Prostate gland (tissue), 2 donors: ENCODE results near the gene MCEMP1. TPM values are rescaled to one million over a fixed set of nuclear protein-coding genes. Genes with fewer than 3 reads are reported as not detected.

Source experiments
- DNase-seq: peaks from one replicate; pipeline ENCODE4 v3.0.0-alpha.2; 2019; ENCODE audit warnings: low spot score
- H3K27ac ChIP-seq, 2 donors: fragments of 200-600 bp; sonication (generic); 2 replicates each; pipeline ENCODE4 v1.5.1; 2017 to 2019
- H3K27me3 ChIP-seq: fragments of 200-600 bp; sonication (generic); replicated peaks from 2 replicates; pipeline ENCODE4 v1.5.1; 2019; ENCODE audit not compliant: insufficient read depth
- H3K36me3 ChIP-seq, 2 donors: fragments of 200-600 bp; sonication (generic); 1 replicate in 1 of 2; 2 replicates in 1 of 2; pipeline versions ENCODE4 v1.5.1 to v1.8.1; 2017 to 2019
- H3K4me1 ChIP-seq: fragments of 200-600 bp; sonication (generic); replicated peaks from 2 replicates; pipeline ENCODE4 v1.5.1; 2019
- H3K4me3 ChIP-seq, 2 donors: fragments of 200-600 bp; sonication (generic); 2 replicates each; pipeline ENCODE4 v1.5.1; 2017 to 2019
- H3K9me3 ChIP-seq: fragments of 200-600 bp; sonication (generic); 2 replicates; pipeline ENCODE4 v1.5.1; 2017
- POLR2A ChIP-seq: fragments of 450-650 bp; IDR thresholded peaks from one replicate; pipeline ENCODE4 v1.6.1; 2016; ENCODE audit warnings: antibody characterized with exemption, mild to moderate bottlenecking
- POLR2AphosphoS5 ChIP-seq: sonication (generic); formaldehyde crosslinking; IDR thresholded peaks from one replicate; pipeline ENCODE4 v1.6.1; 2017; ENCODE audit warnings: antibody characterized with exemption
- WGBS: methylation state at CpG from one replicate; pipeline ENCODE4 v1.1.5; 2018; 5-methylcytosine and 5-hydroxymethylcytosine counted together
- intact Hi-C: fragments of 100-400 bp; cut with DNase I; formaldehyde crosslinking; loops from one replicate; pipeline ENCODE4 v1.14.2; 2022
- total RNA-seq, 2 donors: library from RNA; depleted of rRNA; stranded (reverse); fragments of >200 nt; gene quantifications; one replicate each; pipeline ENCODE4 v1.1.0, GENCODE V29; 2016
- TF ChIP-seq, protein P1 (sequence below), 4 experiments: fragments of 200-600 bp in 2 of 4; fragments of 450-650 bp in 2 of 4; sonication (generic) in 2 of 4; IDR thresholded peaks; 1 replicate in 3 of 4; 2 replicates in 1 of 4; pipeline ENCODE4 v1.5.1; 2016 to 2019; ENCODE audit warnings: antibody characterized with exemption in 4 of 4, mild to moderate bottlenecking in 2 of 4, moderate library complexity in 2 of 4

Gene MCEMP1
- total RNA-seq, 2 donors from 2014 or later, result 0.28 TPM; not detected in 1

GRCh38 chr19:7706188-7706954, 29.5 kb downstream of the MCEMP1 start:
- no peaks in the 10 kb centered on the region for H3K27me3 ChIP-seq
- WGBS, result 67% methylated on average over 14 of the region's 14 CpGs
- H3K36me3 ChIP-seq, result no peaks in the 10 kb centered on the region
- H3K4me1 ChIP-seq, result no peaks in the 10 kb centered on the region
- TF ChIP-seq, protein P1, sequence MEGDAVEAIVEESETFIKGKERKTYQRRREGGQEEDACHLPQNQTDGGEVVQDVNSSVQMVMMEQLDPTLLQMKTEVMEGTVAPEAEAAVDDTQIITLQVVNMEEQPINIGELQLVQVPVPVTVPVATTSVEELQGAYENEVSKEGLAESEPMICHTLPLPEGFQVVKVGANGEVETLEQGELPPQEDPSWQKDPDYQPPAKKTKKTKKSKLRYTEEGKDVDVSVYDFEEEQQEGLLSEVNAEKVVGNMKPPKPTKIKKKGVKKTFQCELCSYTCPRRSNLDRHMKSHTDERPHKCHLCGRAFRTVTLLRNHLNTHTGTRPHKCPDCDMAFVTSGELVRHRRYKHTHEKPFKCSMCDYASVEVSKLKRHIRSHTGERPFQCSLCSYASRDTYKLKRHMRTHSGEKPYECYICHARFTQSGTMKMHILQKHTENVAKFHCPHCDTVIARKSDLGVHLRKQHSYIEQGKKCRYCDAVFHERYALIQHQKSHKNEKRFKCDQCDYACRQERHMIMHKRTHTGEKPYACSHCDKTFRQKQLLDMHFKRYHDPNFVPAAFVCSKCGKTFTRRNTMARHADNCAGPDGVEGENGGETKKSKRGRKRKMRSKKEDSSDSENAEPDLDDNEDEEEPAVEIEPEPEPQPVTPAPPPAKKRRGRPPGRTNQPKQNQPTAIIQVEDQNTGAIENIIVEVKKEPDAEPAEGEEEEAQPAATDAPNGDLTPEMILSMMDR (IDR thresholded peaks at IDR 0.05), result no peak
- no peak for TF ChIP-seq POLR2AphosphoS5
- TF ChIP-seq POLR2A, result no peak
- H3K4me3 ChIP-seq, result no peak overlapping the region
- no peak overlapping the region for H3K27ac ChIP-seq
- intact Hi-C loops, result no loop called here
- no peaks in the 10 kb centered on the region for H3K9me3 ChIP-seq
- no peak for DNase-seq

- Histone ChIP-seq H3K27me3 (no peaks in the 10 kb centered on the region), H3K4me3 (no peak overlapping the region), H3K36me3 (no peaks in the 10 kb centered on the region), H3K9me3 (no peaks in the 10 kb centered on the region), H3K27ac (no peak overlapping the region), H3K4me1 (no peaks in the 10 kb centered on the region)
- intact Hi-C loops, result no loop called here
- 65% methylated on average over 8 of the region's 8 CpGs for WGBS
- no peak for TF ChIP-seq POLR2A
- TF ChIP-seq POLR2AphosphoS5, result no peak
- TF ChIP-seq, protein P1 (IDR thresholded peaks at IDR 0.05), result no peak
- no peak for DNase-seq
These were observed 30.1 kb downstream of the MCEMP1 start for GRCh38 chr19:7706955-7707456.

GRCh38 chr19:7709932-7710460, 33.1 kb downstream of the MCEMP1 start:
- H3K4me3 ChIP-seq, result no peak overlapping the region
- intact Hi-C loops, result no loop called here
- H3K9me3 ChIP-seq, result no peaks in the 10 kb centered on the region
- no peak overlapping the region for H3K27ac ChIP-seq
- H3K36me3 ChIP-seq, result no peaks in the 10 kb centered on the region
- no peak for DNase-seq
- TF ChIP-seq POLR2A, result no peak
- TF ChIP-seq, protein P1 (IDR thresholded peaks at IDR 0.05), result no peak
- no peak for TF ChIP-seq POLR2AphosphoS5
- no peaks in the 10 kb centered on the region for H3K4me1 ChIP-seq
- WGBS, result 81% methylated on average over 10 of the region's 10 CpGs
- H3K27me3 ChIP-seq, result no peaks in the 10 kb centered on the region

DNA sequence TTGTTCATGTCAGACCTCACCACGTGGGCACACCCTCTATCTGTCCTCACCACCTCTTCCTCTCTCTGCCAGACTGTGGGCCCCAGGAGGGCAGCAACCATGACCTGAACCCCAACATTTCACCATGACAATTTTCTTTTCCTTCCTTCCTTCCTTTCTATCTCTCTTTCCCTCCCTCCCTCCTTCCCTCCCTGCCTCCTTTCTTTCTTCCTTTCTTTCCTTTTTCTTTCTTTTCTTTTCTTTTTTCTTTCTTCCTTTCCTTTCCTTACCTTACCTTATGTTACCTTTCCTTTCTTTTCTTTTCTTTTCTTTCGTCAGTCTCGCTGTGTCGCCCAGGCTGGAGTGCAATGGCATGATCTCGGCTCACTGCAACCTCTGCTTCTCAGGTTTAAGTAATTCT, 33.7 kb downstream of the MCEMP1 start:
- 82% methylated on average over 5 of the region's 5 CpGs for WGBS
- Histone ChIP-seq H3K27ac (no peak overlapping the region), H3K36me3 (no peaks in the 10 kb centered on the region), H3K27me3 (no peaks in the 10 kb centered on the region), H3K4me1 (no peaks in the 10 kb centered on the region), H3K4me3 (no peak overlapping the region), H3K9me3 (no peaks in the 10 kb centered on the region)
- no peak for TF ChIP-seq POLR2AphosphoS5
- TF ChIP-seq POLR2A, result no peak
- TF ChIP-seq, protein P1 (IDR thresholded peaks at IDR 0.05), result no peak
- no peak for DNase-seq
- intact Hi-C loops, result no loop called here

DNA sequence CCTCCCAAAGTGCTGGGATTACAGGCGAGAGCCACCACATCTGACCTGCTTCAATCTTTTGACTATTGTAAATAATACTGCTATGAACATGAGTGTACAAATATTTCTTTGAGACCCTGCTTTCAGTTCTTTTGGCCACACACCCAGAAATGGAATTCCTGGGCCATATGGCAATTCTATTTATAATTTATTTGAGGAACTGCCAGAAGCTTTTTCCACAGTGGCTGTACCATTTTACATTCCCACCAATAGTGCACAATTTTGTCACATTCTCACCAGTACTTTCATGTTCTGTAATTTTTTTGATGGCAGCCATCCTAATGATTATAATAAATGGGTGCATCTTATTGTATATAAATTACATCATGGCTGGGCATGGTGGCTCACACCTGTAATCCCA, 38.8 kb downstream of the MCEMP1 start:
- Histone ChIP-seq H3K4me1 (no peaks in the 10 kb centered on the region), H3K27ac (no peak overlapping the region), H3K27me3 (no peaks in the 10 kb centered on the region), H3K9me3 (no peaks in the 10 kb centered on the region), H3K4me3 (no peak overlapping the region), H3K36me3 (no peaks in the 10 kb centered on the region)
- intact Hi-C loops, result no loop called here
- DNase-seq, result no peak
- TF ChIP-seq POLR2A, result no peak
- TF ChIP-seq, protein P1 (IDR thresholded peaks at IDR 0.05), result no peak
- TF ChIP-seq POLR2AphosphoS5, result no peak
- WGBS, result 100% methylated on average over 1 of the region's 1 CpG
